ENCODE results near the gene HAND1.
A peak's percentile ranks its signal among the peaks of the same experiment; 100 is the strongest.

The HAND1 gene

DNA sequence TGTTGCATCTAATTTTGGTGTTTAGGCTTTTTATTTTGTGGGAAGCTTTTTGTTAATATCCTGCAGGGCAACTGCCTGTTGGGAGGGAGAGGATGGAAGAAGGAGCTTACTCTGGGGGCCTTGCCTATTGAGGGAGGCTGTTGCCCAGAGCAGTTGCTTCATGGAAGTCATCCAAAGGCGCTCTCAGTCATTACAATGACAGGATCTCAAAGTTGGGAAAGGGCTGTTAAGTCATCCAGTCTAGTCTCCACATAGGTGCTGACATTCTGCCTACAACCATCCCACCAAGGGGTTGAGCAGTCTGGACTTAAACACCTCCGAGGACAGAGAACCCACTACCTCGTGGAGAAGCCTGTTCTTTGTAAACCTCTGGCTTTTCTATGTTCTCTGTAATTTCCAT lies 19.0 kb downstream of the HAND1 start:
- no peak for DNase-seq (ENCODE audit: low read depth in 3 of 3)

DNA sequence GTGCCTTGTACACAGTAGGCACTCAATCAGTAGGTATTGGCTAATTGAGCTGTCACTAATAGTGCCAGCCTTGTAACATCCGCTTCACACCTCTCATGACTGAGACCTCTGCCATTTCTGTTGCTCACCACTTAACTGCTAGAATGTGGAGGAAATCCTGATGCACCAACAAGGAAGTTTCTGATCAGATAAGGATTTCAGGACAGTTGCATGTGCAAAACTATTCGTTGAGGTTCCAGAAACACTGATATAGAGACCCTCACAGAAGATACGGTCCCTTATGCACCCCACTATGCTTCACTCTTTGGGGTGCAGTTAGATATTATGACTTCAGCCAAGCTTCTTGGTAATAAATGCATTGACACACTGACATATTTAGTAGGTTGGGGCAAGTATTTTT lies 21.5 kb downstream of the HAND1 start:
- DNase-seq (ENCODE audit: low read depth in 3 of 3), result no peak

DNA sequence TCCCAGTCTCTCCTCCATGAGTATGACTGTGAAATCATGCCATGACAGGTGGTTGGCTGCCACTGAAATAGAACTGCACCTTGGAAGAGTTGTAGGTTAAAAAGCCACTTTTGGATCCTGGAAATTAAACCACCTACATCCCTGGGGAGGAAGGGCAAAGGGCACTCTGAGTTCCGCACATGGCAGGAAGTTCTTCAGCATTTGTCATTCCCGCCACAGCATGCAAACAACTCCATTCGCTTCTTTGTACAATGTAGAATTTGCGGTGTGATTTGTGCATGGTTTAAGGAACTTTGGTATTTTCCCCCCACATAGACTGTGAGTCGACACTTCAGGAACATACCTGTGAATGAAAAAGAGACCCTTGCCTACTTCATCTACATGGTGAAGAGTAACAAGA lies 22.4 kb downstream of the HAND1 start:
- no peak for DNase-seq (ENCODE audit: low read depth in 3 of 3)

DNA sequence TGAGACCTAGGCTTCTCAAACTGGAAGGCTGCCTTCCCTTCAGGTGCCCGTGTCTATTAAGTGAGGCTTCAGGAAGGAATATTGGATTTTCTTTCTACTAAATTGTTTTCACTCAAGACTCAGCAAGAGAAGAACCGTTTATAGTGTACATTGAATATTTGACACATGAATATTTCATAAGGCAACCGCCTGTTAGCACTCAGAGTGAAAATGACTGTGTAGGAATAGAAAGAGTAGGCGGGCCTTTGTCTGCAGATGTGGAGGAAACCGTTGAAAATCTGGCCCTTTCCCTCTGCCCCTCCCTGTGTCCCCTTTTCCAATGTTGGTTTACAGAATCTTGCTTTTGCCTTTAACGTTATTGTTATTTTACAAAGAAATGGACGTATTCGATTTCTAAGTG lies 26.1 kb downstream of the HAND1 start:
- no peak for DNase-seq (ENCODE audit: low read depth in 3 of 3)

DNA sequence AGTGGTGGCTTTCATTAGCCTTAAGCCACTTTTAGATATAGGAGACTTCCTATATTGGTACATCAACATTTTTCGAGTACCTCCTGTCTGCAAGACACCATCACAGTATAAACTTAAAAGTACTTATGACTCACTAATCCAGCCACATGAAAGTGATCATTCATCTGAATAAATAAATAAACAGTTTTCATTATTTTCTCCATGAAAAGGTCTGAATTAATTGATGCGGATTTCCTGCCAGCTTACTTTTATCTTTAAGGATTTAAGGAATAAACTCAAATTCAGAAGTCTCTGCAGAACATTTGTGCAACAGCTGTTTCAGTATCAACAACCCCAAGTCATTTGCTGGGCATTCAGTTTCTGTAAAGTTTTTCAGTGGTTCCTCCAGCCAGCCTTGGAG lies 28.2 kb downstream of the HAND1 start:
- no peak for DNase-seq (ENCODE audit: low read depth in 3 of 3)

DNA sequence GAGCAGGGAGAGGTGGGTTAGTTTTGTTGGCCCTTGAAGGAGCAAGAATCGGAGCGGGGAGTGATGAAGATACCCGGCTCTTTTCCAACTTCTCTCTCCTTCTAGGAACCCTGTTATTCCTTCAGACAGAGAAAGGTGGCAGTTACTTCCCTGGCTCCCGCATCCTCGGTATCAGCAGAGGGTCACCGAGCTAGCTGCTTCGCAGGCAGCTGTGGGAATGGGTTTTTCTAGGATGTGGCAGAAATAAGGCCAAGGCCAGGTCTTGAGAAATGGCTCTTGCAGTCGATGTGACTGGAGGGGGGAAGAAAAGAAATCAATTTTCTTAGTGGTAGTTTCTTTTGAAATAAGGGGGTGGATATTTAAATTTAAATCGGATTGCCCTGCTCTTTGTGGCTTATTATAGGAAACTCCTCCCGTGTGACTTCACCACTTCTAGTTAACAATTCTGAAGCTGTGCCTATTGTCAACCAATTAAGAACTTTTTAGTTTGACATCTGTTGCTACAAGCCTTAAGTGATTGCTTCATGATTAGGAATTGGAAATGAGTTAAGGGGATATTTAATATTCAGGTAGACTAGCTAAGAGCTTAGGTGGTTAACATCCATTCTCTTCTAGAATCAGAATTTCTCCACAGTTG lies 30.8 kb downstream of the HAND1 start:
- DNase-seq (ENCODE audit: low read depth in 3 of 3), result no peak

DNA sequence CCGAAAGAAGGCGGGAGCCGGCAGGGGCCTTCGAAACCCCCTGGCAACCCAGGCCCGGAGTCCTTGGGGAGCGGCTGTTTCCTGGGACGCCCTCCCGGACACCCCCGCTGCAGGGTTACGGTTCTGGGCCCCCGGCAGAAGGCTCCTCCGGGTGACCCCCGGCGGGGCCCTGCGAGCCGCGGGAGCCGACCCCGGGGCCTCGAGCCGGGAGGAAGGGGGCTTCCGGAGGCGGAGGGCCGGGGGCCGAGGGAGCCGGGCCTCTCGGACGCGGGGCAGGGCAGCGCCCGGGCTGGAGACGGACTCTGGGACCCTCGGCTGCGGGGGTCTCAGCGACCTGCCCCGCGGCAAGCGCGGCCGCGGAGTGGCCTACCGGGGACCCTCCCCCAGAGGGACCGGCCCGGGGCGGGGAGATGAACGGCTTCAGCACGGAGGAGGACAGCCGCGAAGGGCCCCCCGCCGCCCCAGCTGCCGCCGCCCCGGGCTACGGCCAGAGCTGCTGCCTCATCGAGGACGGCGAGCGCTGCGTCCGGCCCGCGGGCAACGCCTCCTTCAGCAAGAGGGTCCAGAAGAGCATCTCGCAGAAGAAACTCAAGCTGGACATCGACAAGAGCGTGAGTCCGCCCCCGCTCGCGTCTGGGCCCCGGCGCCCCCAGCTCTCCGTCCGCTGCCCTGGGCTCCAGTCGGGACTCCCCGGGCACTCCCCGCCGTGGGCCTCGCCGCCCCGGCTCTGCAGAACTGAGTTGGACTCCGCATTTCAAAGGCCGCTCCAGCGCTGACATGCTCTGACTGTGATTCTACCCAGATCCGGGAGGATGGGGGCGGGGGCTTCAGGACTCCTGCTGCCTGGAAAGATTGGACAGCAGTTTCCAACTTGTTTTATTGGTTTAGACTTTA lies 31.6 kb downstream of the HAND1 start:
- peak; percentile 5 to 26 (median 16) for DNase-seq (ENCODE audit: low read depth in 3 of 3)

DNA sequence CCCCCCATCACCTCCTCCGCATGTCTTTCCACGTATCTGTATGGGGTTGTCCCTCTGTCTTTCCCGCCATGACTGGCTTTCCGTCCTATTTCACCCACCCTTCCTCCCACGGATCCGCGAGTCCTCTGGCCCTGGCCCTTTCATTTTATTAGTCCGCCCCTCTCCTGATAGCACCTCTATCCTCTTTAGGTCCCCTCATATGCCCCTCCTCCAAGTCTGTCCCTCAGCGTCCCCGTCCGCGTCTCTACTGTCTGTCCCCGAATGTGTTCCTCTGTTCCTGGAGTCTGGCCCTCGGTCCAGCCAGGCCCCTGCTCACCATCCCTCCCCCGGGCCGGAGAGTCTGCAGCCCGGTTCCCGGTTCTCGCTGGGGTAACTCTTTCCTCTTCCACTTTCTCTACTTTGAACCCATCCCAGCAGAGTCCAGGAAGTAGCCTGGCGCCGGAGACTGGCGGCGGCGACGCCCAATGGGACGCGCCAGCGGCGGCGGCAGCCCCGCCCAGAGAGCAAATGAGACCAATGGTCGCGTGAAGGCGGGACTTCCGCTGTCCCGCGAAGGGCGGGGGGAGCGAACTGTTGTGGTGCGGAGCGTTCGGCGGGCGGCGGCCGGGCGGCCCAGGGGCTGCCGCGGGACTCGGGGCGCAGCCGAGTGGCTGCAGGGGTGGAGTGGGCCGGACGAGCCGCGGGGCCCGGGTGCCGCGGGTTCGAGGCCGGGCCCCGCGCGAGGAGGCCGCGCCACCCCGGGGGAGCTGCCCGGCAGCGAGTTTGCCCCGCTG lies 32.4 kb downstream of the HAND1 start, which contains the start of gene SAP30L:
TSS of gene SAP30L (plus strand) at position 576 of the 773 bp plus-strand sequence. CDS start 608 bp downstream, outside the sequence.
- peak; percentile 88 to 93 (median 90) for DNase-seq (ENCODE audit: low read depth in 3 of 3)

DNA sequence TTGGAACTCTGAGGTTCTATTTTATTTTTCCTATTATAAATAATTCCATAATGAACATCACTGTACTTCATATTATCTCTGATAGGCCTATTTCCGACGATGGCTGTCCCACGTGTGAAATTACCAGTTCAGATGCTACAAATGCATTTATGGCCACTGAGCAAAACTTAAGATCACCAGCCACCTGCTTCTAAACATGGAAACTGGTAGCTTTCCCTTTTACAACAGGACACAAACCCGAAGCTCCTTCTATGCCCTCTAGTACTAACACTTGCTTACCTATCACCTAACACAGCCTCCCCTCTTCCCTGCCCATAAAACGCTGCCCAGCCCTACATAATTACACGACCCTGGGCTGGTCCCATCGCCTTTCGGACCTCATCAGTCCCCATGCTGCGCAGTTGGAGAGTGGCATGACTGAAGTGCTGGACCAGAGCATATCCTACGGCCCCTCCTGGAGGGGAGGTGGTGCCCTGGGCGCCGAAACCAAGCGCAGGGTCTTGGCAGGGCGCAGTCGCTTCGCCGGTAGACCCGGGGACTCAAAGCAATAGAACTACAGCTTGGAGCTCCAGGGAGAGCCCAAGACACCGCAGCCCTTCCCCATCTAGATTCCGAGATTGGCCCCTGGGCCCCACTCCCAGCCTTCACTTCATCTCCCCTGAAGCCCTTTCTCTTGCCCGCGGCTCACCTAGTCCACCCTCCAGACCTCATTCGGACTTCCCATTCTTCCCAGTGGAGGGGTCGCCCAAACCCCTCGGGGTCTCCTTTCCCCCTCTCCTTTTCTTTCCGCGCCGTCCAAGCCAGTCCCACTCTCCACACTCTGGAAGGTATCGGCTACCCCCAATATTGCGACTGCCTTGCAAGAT lies 33.2 kb downstream of the HAND1 start:
- DNase-seq (ENCODE audit: low read depth in 3 of 3), result no peak

DNA sequence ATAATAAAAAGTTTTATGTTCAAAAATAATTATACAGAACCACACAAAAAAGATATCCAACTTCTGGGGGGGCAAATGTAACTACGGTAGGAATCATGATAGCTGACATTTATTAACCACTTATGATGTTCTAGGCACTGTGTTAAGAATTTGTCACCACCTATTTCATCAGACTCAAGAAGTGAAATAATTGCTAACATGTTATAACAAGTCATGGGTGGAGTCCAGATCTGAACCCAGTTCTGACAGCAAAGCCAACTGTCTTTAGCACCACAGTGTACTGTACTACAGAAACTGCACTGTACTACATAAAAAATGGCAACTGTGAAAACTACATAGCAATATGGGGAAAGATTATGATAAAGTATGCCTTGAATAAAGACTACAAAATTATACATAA lies 35.2 kb downstream of the HAND1 start:
- no peak for DNase-seq (ENCODE audit: low read depth in 3 of 3)

DNA sequence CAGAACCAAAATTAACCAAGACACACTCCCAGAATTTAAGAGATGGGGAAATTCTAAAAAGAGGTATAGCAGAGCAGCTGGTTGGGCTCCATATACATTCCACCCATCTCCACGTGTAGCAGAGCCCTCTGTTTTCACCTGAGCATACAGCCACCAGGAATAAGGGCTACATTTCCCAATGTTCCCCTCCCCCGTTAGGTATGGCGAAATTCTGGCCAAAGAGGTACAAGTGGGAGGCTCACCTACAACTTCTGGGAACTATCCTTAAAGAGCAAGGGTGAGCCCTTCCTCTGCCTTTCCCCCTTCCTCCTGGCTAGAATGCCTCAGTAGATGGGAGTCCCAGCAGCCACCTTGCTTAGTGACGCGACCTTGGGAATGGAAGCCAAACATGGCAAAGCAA lies 37.5 kb downstream of the HAND1 start:
- no peak for DNase-seq (ENCODE audit: low read depth in 3 of 3)

DNA sequence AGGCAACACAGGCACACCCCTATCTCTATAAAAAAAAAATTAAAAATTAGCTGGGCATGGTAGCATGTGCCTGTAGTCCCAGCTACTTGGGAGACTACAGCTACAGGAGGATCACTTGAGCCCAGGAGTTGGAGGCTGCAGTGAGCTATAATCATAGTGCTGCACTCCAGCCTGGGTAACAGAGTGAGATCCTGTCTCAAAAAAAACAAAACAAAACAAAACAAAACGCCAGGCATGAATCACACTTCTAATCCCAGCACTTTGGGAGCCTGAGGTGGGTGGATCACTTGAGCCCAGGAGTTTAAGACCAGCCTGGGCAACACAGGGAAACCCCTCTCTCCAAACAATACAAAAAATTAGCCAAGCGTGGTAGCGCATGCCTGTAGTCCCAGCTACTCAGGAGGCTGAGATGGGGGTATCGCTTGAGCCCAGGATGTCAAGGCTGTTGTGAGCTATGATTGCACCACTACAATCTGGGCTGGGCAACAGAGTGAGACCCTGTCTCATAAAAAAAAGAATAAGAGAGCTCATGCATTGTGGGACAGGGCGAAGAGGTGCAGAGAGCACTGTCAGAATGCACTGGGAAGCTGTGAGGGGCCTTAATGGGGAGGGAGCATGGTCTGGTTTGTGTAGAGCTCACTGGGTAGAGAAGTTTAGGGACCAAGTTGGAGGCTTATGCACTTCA lies 40.6 kb downstream of the HAND1 start:
- DNase-seq (ENCODE audit: low read depth in 3 of 3), result no peak

DNA sequence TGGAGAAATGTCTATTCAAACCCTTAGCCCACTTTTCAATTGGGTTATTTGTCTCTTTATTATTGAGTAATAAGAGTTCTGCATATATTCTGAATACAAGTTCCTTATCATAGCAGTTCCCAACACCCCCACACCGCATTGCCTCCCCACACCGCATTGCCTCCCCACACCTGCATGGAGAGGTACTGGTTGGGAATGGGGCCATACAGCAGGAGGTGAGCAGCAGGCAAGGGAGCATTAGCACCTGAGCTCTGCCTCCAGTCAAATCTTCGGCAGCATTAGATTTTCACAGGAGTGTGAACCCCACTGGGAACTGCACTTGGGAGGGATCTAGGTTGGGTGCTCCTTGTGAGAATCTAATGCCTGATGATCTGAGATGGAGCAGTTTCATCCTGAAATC lies 42.8 kb downstream of the HAND1 start:
- DNase-seq (ENCODE audit: low read depth in 3 of 3), result no peak

DNA sequence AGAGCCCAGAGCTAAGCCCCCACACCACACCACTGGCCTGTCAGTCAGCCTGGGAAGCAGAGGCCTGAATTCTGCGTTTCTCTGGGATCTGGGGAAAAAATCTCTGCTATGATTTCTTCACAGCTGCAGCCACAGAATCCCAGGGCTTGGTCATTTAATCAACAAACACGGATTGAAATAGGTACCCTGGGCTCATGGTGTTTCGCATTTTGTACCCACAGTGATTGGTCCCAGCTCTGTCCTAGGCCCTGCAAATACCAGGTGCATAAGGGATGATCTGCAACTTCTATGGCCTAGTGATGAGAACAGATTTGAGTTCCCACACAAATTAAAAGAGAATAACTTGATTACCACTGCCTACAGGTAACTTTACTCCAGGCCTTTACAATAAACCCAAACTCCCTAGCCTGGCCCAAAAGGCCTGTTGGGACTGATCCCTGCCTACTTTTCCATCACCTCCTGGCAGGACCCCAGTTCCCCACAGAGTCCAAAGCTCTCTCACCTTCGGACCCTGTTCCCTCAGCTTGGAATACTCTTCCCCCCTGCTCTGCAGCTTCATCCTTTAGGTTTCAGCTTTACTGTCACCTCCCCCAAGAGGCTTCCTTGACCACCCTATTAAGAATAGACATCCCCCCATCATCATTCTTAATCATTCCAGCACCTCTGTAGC lies 46.9 kb downstream of the HAND1 start:
- no peak for DNase-seq (ENCODE audit: low read depth in 3 of 3)

DNA sequence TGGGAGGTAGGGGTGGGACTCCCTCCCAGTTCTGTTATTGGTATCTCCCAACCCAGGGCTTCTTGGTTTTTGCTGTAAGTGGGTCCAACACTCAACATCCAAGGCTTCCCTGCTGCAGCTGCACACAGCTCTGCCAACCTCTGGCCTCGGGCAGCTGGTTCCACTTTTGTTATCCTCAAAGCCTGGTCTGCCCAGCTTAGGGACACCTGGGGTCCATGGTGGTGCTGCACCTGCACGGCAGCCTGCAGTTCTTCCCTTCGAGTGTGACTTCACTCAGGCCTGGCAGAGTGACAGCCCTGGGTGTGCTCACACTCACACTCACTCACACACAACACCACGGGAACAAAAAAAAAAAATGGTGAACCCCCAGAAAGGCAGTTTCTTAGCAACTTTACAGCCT lies 47.6 kb downstream of the HAND1 start:
- DNase-seq (ENCODE audit: low read depth in 3 of 3), result no peak

DNA sequence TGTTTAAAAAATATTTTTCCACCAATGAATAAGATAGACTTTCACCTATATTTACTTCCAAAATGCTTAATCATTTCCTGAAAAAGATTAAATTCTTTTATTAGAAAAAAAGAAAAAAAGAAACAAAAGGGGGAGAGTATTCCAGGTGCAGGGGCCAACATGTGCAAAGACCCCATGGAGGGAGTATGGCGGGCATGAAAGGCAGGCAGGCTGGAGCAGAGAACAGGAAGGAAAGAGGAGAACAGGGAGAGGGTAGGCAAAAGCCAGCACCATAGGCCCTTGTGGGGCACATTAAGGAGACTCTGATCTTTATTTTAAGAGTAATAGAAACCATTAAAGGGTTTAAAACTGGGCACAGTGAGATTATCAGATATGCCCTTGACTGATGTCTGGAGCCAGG lies 48.7 kb downstream of the HAND1 start:
- no peak for DNase-seq (ENCODE audit: low read depth in 3 of 3)

DNA sequence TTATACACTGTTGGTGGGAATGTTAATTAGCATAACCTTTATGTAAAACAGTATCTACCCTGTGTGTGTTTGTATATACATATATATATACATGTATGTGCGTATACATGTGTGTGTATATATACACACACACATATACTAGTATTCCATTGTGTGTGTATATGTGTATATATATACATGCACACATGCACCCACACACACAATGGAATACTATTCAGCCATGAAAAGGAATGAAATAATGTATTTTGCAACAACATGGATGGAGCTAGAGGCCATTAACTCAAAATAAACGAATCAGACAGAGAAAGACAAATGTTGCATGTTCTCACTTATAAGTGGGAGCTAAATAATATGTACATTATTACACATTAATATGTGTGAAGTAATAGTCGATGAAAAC lies 49.8 kb downstream of the HAND1 start:
- no peak for DNase-seq (ENCODE audit: low read depth in 3 of 3)
